Body of pancreas (tissue), 4 donors: Measurements from ENCODE around the gene ESAM. TPM values are rescaled to one million over a fixed set of nuclear protein-coding genes. Genes with fewer than 3 reads are reported as not detected.
"Not testable (repeated sequence)": the region's sequence is repeated elsewhere in the genome, so short reads cannot be mapped to it uniquely, and the experiment has no call there.

Source experiments
- ATAC-seq: fragments of 150-250 bp; one replicate; pipeline ENCODE4 v1.9.1; 2016
- DNase-seq, 4 donors: peaks; one replicate each; pipeline ENCODE4 v3.0.0-alpha.2; 2019
- H3K27ac ChIP-seq, 4 donors: fragments of 200-600 bp; sonication (generic); 1 replicate in 3 of 4; 2 replicates in 1 of 4; pipeline versions ENCODE4 v1.5.1 to v1.6.1; 2016 to 2019; ENCODE audit warnings: mild to moderate bottlenecking in 1 of 4, mixed read lengths in 1 of 4, moderate library complexity in 1 of 4
- H3K27me3 ChIP-seq, 2 donors: fragments of 200-600 bp; sonication (generic); one replicate each; pipeline ENCODE4 v1.6.0; 2016; ENCODE audit warnings: mild to moderate bottlenecking in 1 of 2
- H3K36me3 ChIP-seq, 2 donors: fragments of 200-600 bp; sonication (generic); replicated peaks in 1 of 2; 2 replicates each; pipeline ENCODE4 v1.5.1; 2016; ENCODE audit warnings: low read depth in 2 of 2; ENCODE audit not compliant: insufficient read depth in 1 of 2
- H3K4me1 ChIP-seq: fragments of 200-600 bp; sonication (generic); one replicate; pipeline ENCODE4 v1.6.0; 2016
- H3K4me3 ChIP-seq, 2 donors: fragments of 200-600 bp; sonication (generic); 1 replicate in 1 of 2; 2 replicates in 1 of 2; pipeline ENCODE4 v1.5.1; 2016 to 2019
- H3K9me3 ChIP-seq, 3 donors: fragments of 200-600 bp; sonication (generic); 1 replicate in 2 of 3; 2 replicates in 1 of 3; pipeline ENCODE4 v1.5.1; 2016
- POLR2A ChIP-seq, 3 donors: fragments of 450-650 bp; IDR thresholded peaks; one replicate each; pipeline ENCODE4 v1.6.1; 2016; ENCODE audit warnings: antibody characterized with exemption in 3 of 3, mild to moderate bottlenecking in 2 of 3
- whole genome bisulfite sequencing, 2 donors: methylation state at CpG; one replicate each; pipeline ENCODE4 v1.1.5; 2017; 5-methylcytosine and 5-hydroxymethylcytosine counted together
- intact Hi-C: fragments of 100-400 bp; cut with DNase I; formaldehyde crosslinking; loops from one replicate; pipeline ENCODE4 v1.15.1; 2023
- total RNA-seq, 2 donors: library from RNA; depleted of rRNA; stranded (reverse); fragments of >200 nt; gene quantifications; one replicate each; pipeline ENCODE4 v1.1.0, GENCODE V29; 2016
- TF ChIP-seq, protein P1 (sequence below), 7 experiments: fragments of 450-650 bp in 4 of 7; fragments of 200-600 bp in 3 of 7; sonication (generic) in 3 of 7; IDR thresholded peaks; one replicate each; pipeline ENCODE4 v1.5.1; 2016 to 2019; ENCODE audit warnings: antibody characterized with exemption in 7 of 7

The ESAM gene
- total RNA-seq, 2 donors from 2014 or later = 11.7 to 20.8 TPM

DNA sequence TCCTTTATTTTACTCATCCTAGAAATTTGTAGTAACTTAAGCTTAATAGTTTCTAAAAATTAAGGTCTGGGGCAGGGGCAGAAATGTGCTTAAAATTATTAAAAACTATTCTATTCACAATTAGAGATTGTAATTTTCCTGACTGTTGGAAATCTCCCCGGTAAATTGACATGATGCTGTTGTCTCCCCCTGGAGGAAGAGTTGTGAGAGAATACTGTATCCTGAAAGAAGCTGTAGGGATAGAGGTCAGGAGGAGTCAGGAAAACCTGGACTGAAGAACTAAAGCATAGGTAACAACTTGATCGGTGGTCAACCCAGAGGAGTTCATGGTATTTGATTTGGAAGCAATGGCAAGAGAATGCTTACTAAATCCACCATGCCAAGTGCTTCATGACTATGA lies 16.2 kb upstream of the ESAM start:
- intact Hi-C loops = no loop called here
- no peak for ATAC-seq

DNA sequence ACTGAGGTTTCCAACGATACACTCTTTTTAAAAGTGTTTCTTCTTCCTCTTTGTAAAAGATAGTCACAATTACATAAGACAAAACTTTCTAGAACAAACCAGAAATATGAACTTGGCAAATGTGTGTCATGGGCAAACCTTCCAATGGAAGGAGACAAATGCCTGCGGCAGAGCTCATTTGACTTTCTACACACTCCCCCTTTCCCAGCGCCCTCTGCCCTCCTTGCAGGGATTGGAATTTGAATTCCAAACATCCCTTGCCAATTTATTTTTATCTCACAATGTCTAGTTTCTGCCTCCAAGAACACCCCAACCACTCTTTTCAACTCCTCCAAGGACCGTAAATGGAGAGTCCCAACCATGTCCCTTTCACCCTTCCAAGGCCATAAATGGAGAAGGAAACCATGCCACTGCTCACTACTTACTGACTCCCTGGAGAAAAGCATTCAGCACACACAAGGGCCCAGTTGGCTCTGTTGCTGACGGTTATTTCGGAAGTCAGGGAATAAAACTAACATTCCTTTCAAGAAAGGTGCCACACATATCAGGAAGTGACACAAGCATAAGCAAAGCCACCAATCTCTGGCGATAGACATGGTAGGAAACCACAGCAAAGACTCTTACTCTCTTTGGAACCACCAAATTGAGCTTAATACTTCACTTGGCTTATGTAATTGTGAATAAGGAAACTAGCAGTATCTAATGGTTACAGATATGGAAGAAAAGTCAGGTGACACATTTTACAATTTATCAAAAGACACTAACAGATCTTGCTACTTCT lies 15.0 kb upstream of the ESAM start:
- 87 to 93% methylated on average over 7 of the region's 7 CpGs for WGBS, 2 donors
- no peak overlapping the region for H3K4me3 ChIP-seq
- peak overlapping the region in 2 of 4 donors; percentile 0 to 33 for H3K27ac ChIP-seq
- intact Hi-C loops = no loop called here
- no peaks in the 10 kb centered on the region for H3K27me3 ChIP-seq
- H3K36me3 ChIP-seq = no peaks in the 10 kb centered on the region
- TF ChIP-seq POLR2A (IDR thresholded peaks at IDR 0.05) = no peak
- TF ChIP-seq, protein P1, sequence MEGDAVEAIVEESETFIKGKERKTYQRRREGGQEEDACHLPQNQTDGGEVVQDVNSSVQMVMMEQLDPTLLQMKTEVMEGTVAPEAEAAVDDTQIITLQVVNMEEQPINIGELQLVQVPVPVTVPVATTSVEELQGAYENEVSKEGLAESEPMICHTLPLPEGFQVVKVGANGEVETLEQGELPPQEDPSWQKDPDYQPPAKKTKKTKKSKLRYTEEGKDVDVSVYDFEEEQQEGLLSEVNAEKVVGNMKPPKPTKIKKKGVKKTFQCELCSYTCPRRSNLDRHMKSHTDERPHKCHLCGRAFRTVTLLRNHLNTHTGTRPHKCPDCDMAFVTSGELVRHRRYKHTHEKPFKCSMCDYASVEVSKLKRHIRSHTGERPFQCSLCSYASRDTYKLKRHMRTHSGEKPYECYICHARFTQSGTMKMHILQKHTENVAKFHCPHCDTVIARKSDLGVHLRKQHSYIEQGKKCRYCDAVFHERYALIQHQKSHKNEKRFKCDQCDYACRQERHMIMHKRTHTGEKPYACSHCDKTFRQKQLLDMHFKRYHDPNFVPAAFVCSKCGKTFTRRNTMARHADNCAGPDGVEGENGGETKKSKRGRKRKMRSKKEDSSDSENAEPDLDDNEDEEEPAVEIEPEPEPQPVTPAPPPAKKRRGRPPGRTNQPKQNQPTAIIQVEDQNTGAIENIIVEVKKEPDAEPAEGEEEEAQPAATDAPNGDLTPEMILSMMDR (IDR thresholded peaks at IDR 0.05) = no peak
- peaks cover 17% of the 10 kb centered on the region for H3K4me1 ChIP-seq
- H3K9me3 ChIP-seq = no peaks in the 10 kb centered on the region
- no peak for ATAC-seq
- no peak for DNase-seq

More for the DNA sequence above, 16.2 kb upstream of the ESAM start:
- Histone ChIP-seq H3K27me3 (no peaks in the 10 kb centered on the region), H3K4me1 (peaks cover 17% of the 10 kb centered on the region), H3K4me3 (no peak overlapping the region), H3K9me3 (no peaks in the 10 kb centered on the region), H3K27ac (peak overlapping the region in 1 of 4 donors; percentile 57), H3K36me3 (no peaks in the 10 kb centered on the region)
- 81 to 86% methylated on average over 2 of the region's 2 CpGs for WGBS, 2 donors
- TF ChIP-seq, protein P1 (IDR thresholded peaks at IDR 0.05) = no peak
- TF ChIP-seq POLR2A (IDR thresholded peaks at IDR 0.05) = no peak
- no peak for DNase-seq

DNA sequence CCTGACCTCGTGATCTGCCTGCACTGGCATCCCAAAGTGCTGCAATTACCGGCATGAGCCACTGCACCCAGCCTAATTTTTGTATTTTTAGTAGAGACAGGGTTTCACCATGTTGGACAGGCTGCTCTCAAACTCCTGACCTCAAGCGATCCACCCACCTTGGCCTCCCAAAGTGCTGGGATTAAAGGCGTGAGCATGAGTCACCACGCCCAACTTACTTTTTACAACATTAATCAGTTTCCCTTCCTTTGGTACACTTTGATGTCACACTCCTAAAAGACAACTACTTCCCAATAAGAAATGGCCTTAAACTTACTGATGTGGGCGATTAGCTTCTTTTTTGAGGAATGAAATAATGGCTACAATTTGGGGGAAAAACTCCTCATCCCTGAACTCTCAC lies 8.9 kb upstream of the ESAM start:
- H3K4me3 ChIP-seq, H3K4me1 ChIP-seq, H3K27ac ChIP-seq, H3K27me3 ChIP-seq, DNase-seq, H3K9me3 ChIP-seq, intact Hi-C loops, ATAC-seq, H3K36me3 ChIP-seq: not testable (repeated sequence)
- 96% methylated on average over 6 of the region's 6 CpGs for WGBS, 2 donors

DNA sequence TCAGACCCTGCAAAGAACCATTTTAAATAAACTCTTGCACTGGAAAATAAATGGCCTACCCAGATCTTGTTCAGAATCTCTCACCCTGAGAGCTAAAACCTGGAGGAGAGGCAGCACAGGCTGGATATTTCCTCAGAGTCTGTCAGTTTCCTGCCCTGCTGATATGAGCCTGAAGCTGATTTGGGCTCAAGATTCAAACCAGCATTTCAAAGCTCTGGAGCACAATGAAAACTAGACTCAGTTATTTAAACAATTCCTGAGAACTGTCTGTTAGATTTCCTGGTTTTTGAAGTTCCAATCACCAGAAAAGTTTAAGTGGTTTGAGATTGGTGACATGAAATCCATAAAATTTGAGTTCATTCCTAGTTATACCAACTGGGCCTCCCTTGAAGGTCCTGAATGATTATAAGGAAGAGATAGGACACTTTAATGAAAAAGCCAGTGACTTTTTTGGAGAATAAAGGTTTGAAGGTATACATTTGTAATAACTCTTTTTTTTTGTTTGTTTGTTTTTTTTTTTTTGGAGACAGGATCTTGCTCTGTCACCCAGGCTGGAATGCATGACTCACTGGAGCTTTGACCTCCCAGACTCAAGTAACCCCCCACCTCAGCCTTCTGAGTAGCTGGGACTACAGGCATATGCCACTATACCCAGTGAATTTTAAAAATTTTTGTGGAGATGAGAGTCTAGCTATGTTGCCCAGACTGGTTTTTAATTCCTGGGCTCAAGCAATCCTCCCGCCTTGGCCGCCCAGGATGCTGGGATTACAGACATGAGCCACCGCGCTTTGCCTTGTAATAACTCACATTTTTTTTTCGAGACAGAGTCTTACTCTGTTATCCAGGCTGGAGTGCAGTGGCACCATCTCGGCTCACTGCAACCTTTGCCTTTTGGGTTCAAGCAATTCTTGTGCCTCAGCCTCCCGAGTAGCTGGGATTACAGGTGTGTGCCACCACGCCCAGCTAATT lies 8.0 kb upstream of the ESAM start:
- DNase-seq (no peak), ATAC-seq (no peak)
- 97% methylated on average over 8 of the region's 8 CpGs for WGBS, 2 donors
- no peak for TF ChIP-seq POLR2A (IDR thresholded peaks at IDR 0.05)
- TF ChIP-seq, protein P1 (IDR thresholded peaks at IDR 0.05) = no peak
- no peaks in the 10 kb centered on the region for H3K27me3 ChIP-seq
- H3K27ac ChIP-seq = peak overlapping the region in 1 of 4 donors; percentile 1
- no peak overlapping the region for H3K4me3 ChIP-seq
- peaks cover 3% of the 10 kb centered on the region for H3K4me1 ChIP-seq
- H3K9me3 ChIP-seq = no peaks in the 10 kb centered on the region
- peaks cover 0 to 2% of the 10 kb centered on the region in 2 donors for H3K36me3 ChIP-seq
- intact Hi-C loops = loop anchor here (10.0 kb wide), 1 partner anchor 105 kb away; no protein-coding TSS in a partner anchor

DNA sequence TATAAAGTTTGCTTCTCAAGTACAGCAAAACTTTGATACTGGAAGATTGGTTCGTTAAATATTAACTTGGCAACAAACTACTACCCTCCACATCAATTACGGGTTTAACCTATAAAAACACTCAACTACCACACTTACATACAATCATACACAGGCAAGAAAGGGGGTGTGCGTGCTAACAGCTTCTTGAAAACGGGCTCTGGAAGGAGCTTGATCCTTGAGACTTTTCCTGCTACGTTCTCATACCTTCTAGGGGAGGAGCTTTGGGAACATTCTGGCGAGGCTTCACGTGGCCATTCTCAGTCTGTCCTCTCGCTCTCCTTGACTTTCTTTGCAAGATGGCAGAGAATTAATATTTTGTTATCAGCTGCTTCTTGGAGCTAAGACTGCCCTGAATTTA lies 6.8 kb upstream of the ESAM start:
- Histone ChIP-seq H3K4me1 (peaks cover 14% of the 10 kb centered on the region), H3K27me3 (no peaks in the 10 kb centered on the region), H3K36me3 (peaks cover 0 to 2% of the 10 kb centered on the region in 2 donors), H3K9me3 (no peaks in the 10 kb centered on the region), H3K4me3 (no peak overlapping the region), H3K27ac (no peak overlapping the region)
- WGBS, 2 donors = 56 to 60% methylated on average over 8 of the region's 8 CpGs
- TF ChIP-seq, protein P1 (IDR thresholded peaks at IDR 0.05) = no peak
- TF ChIP-seq POLR2A (IDR thresholded peaks at IDR 0.05) = no peak
- no peak for ATAC-seq
- DNase-seq = no peak
- intact Hi-C loops = loop anchor here (10.0 kb wide), 1 partner anchor 104 kb away; no protein-coding TSS in a partner anchor
